IPS DF 19.7 (cell line): ENCODE measurements around the gene EML6.
"Not testable (repeated sequence)": the region's sequence is repeated elsewhere in the genome, so short reads cannot be mapped to it uniquely, and the experiment has no call there.

Source experiments
- DNase-seq: peaks from one replicate; pipeline ENCODE4 v3.0.0-alpha.2; 2013; ENCODE audit warnings: low read depth, low spot score

The EML6 gene

DNA sequence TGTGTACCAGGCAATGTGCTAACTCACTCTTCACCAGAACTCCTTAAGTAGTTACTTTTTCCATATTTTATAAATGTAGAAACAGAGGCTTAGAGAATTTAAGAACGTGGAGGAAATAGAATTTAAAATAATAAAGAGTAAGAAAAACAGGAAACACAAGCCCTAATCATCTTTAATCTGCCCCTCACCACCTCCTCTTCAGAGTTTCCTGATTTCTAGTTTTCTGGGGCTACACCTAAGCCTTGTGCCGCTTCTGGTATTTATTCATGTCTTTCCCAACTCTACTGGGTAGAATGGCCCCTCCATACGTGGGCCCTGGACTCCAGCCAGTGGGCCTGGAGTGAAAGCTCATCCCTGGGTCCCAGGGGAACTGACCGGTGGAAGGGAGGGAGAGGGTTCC lies 241.4 kb downstream of the EML6 start:
- no peak for DNase-seq

DNA sequence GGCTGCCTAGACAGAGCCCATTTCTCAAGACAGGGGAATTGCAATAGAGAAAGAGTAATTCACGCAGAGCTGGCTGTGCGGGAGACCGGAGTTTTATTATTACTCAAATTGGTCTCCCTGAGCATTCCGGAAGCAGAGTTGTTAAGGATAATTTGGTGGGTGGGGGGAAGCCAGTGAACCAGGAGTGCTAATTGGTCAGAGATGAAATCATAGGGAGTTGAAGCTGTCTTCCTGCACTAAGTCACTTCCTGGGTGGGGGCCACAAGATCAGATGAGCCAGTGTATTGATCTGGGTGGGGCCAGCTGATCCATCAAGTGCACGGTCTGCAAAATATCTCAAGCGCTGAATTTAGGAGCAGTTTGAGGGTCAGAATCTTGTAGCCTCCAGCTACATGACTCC lies 242.0 kb downstream of the EML6 start:
- DNase-seq = no peak

DNA sequence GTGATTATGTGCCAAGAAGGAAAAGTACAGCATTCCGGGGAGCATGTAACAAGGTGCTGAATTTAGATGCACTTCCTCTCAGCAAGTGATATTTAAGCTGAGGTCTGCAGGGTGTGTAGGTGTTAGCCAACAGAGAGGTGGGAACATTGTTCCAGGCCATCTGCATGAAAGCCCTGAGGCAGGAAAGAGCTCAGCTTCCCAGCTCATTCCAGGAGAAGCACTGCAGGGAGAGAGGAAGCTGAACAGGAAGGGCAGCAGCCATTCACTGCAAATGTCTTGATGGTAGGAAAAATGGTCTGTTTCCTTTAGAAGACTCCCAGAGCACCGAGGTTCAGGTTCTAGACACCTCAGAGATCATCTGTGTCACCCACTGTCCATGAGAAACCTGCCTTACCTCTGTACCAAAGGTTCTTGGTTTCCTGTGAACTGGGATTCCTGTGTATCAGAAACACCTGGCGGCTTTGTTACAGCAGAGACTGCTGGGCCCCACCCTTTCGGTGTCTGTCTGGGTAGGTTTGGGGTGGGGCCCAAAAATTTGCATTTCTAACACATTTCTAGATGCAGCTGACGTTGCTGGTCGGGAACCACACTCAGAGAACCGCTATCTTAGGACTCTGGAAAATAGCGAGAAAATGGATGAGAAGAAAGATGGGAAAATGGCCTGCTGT lies 242.8 kb downstream of the EML6 start:
- DNase-seq = no peak

DNA sequence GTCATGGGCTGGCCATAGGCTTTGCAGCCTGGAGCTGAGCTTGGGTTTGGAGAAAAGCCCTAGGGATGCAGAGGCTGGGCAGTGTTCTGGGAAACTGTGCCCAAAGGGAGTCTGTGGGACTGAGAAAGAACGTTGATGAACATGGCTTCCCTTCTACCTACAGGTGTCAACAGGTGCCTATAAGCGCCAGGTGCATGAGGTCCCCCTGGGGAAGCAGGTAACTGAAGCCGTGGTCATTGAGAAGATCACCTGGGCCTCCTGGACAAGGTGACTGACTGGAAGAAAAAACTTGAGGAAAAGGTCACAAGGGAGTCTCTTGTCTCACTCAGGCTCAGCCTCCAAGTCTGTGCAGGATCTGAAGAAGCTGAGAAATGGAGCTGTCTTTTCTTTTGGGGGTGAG lies 243.4 kb downstream of the EML6 start:
- no peak for DNase-seq

DNA sequence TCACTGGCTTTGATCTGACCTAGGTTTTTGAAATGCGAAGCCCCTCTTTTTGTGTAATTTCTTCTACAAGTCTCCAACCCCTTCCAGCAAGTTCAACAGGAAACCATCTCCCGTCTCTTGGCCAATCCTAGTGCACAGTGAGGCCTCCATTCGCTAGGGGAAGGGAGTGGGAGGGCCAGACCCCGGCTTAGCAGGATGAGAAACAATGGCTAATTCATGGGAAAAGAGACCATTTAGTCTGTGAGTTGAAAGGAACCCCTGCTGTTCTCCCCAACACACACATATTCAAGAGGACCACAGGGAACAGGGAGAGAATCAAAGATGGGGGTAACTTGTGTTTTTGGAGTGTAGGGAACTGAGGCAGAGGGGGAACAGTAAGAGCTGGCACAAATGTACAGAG lies 243.8 kb downstream of the EML6 start:
- DNase-seq = no peak

DNA sequence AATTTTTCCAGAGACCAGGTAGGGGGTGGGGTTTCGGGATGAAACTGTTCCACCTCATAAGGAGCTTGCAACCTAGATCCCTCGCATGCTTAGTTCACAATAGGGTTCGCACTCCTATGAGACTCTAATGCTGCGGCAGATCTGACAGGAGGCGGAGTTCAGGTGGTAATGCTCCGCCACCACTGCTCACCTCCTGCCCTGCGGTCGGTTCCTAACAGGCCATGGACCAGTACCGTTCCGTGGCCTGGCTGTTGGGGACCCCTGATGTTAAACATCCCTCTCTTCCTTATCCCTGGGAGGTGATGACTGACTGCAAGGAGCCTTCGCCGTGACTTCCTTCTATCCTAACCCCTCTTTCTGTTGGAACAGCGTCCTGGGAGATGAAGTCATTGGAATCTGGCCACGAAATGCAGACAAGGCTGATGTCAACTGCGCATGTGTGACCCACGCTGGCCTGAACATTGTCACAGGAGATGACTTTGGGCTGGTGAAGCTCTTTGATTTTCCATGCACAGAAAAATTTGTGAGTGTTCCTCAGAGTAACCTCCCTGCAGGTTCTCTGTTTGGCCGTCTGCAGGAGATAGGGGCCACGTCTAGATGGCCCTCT lies 244.4 kb downstream of the EML6 start:
- DNase-seq = no peak

DNA sequence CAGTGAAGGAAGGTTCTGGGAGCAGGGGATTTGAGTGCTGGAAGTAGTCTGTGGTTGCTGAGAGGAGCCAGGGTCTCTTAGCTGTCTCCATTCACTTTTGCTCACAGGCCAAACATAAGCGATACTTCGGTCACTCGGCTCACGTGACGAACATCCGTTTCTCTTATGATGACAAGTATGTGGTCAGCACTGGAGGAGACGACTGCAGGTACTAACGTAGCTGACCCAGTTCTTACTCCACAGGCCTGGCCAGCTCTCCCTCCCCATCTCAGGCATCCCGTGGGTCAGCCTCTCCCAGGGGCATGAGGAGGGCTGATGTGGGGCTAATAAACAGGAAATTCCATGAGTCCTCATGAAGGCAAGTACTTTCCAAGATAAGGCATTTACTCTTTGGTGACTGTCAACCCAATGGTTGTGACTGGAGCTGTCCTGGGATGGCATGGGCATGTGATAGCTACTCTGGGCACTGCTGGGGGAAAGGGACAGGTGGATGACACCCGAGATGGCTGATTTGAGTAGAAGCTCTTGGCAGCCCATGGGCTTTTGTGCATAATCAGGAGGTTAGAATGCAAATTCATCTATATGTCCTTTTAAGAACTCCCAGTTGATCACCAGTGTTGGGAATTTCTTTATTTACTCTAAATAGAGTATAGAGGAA lies 245.2 kb downstream of the EML6 start:
- no peak for DNase-seq

DNA sequence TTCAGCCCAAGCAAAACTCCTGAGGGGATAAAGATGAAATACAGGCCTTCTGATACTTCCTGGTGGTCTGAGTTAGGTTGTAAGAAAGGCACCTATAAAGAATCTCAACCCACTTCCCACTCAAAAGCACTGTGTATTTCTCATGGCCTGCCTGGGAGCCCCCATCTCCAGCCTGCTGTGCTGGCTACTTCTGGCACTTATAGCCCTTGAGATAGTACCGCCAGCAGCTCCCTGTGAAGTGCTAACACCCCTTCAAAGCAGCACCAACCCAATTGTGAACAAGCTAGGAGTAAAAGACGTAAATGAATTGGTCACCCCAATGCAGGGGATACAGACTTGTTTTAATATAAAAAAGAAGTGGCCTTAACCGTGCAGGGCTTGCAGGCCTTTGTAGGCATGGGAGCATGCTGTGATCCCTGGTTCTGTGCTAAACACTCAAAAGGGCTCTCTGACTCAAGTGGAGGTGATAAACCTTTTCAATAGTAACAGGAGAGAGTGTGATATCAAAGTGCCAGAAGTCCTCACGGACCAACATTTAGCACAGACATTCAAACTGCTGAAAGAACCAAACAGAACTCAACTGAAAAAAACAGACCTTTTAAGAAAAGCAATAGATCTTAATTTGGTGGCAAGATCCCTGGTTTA lies 246.0 kb downstream of the EML6 start:
- no peak for DNase-seq

DNA sequence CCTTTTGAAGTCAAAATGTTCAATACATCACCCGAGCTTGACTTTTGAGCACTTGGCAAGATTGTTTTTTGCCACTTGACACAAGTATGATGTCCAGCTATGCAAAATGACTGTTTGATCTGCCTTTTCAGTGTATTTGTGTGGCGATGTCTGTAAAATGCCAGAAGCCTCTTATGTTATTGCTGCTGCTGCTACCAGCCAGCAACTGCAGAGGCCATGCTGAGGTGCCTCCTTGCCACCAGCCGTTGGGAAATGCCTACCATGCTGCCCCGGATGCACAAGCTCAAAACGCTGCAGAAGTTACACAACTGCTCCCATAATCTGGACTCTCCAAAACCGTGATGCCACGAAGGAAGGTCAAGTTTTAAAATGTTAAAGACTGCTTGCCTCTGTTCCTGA lies 246.5 kb downstream of the EML6 start:
- DNase-seq = no peak

DNA sequence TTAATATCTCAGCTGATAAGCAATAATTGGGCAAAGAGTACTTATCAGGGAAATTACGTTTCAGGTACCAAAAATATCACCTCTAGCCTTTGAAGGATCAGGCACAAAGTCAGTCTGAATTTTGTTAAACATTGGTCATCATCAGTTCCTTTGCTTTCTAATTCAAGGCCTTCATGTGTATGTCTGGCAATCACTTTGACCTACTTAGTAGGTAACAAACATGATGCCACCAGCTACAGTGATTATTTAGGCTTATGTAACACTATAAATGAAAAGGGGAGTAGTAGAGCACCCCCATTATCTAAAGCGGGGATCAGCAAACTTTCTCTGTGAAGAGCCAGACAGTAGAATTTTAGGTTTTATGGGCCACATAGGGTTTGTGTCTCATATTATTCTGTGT lies 251.7 kb downstream of the EML6 start:
- DNase-seq = no peak

DNA sequence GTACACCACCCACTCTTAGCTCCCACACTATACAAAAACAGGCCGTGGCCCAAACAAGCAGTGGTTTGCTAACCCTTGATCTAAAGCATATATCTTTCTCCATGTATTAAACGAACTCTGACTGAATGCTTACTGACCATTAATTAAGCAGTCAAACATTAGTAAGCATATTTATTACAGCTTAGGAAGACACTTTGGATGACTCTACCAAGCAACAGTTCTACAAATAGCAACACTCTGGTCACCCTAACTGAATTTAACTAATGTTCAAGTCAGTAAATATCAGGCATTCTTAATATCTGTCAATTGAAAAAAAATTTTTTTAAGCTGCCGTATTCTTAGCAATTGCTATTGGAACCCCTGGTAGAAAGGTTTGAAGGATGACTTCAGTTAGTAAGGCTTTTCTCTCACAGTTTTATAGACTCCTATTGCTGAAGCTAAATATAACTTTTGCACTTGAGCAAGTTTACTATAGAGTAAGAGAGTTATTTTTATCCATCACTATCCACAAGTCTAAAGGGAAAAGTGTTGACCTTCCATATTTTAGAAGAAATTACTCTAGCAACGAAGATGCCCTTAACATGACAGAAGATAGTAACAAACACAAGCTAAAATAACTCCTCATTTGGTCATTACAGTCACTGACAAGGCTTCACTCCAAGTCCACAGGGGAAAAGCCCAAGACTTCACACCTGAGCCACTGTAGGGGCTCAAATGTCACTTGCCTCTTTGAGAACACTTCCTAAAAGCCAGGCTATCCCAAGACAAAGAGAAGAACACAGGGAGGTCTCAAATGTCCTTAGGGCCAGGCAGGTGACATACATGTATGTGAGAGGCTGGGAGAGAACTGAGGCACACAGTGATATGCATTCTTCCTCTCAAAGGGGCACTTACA lies 252.4 kb downstream of the EML6 start:
- DNase-seq = no peak

DNA sequence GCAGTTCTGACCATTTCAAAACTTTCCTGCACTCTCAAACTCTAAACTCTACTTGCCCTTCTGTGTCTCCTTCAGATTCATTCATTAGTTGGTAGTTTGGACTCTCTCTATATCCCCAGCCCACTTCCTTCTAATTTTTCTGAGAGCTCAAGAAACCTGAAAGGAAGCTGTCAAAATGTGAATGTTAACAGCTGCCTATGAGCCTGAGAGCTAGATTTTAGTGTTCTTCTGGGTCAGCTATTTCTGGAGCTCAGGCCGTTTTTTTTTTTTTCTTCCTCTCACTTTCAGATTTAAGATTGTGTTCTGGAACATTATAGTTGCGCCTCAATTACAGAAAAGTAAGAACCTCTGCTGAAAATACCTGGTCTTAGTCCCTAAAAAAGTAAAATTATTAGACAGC lies 253.7 kb downstream of the EML6 start:
- DNase-seq = no peak

DNA sequence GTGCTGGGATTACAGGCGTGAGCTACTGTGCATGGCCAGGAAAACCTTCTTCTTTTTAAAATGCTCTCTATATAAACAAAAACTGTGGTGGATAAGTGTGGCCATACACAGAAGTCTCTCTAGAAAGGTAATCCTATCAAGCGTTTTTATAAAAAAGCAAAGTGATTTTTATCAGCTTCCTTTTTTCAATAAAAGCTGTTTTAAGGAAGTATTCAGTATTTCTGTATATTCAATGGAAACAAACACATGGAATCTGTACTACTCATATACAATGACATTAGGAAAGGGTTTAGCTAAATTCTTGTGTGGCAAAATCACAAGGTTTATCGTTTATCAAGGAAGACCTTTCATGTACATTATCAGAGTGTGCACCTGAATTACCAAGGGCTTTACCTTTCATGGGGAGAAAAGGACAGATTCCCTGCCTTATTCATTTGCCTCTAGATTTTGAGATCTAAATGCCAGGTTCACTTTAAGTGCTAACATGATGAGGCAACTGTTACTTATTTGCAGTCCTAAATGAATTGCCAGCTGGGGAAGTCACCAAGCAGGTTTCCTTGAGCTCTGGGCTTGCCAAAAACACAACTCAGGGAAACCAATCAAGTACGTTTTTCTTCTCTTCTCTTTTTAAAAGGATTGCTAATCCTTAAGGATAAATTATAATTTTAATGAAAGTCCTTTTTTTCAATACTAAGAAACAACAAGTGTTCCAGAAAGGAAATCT lies 256.0 kb downstream of the EML6 start:
- DNase-seq = no peak

DNA sequence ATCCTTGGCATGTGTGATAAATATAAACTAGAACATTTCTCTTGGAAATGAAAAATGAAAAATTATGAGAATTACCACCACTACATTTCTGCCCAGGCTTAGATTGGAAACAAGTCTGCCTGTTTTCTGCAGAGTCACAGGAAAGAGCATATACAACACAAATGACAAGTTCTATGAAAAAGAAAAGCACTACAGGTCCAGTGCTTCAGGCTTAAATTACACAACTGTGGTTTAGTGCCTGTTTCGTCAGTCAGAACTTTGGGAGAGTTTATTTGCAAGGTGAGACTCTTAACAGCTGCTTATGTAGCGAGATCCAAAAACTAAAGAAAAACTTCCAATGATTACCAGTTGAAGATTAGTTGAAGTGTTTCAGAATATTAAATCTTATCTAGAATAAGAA lies 257.9 kb downstream of the EML6 start:
- no peak for DNase-seq

DNA sequence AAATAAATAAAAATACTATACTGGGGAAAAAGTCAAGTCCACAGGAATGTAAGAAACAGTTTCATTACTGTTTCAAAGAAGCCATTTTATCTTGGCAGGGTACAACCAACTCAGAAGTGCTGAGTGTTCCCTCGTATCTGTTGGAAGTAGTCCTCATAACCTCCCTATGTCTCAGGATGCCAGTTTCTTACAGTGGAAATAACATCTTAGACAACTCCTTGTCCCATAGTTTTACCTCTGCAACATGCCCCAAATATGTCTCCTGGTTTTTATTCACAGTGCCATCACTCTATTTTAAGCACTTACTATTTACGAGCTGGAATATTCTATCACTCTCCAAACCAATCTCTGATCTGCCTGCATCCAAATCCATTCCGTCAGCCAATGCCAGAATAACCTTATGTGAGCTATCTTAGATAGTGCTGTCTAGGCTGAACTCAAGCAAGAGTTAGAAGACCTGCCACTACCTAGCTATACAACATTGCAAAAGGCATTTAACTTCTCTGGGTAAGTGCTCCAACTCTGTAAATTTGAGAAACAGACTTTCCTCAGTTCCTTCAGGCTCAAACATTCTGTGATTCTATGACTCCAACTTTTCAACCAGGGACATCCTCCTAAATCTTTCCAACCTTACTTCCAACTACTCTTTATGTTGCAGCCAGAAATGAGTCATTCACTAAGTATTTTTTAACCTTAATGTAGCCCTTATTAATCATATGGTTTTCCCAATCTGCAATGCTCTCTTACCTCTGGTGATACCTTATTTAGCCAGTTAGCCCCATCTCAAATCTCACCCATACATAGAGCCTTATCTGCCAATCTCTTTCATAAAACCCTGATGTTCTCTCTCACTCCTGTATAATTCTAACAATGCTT lies 260.1 kb downstream of the EML6 start:
- no peak for DNase-seq

DNA sequence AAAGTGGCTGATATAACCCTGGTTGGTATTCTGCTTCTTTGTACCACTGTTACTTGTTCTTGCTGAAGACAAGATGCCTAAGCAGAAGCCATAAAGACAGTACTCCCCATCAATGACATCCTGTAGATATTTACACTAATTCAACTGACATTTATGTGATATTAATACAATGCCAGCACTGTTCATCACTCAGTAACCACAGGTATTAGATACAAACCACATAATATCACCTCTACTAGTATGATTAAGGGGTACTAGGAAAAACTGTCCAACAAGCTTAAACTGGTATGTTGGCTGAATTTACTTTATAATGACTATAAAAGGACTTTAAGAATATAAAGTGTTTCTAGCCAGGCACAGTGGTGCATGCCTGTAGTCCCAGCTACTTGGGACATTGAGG lies 261.0 kb downstream of the EML6 start:
- DNase-seq = no peak

DNA sequence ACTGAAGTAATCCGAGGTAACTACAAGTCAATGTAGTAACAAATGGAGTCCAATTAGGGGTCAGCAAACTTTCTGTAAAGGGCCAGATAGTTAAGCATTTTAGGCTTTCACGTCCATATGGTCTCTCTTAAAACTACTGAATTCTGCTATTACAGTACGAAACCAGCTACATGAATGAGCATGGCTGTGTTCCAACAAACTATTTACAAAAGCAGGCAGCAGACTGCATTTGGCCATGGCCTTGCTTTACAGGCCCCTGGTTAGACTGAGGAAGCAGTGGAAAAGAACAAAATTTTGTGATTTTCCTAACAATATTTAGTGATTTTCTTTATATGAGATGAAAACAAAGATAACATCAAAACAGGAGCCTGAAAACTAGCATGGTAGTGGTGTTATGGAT lies 262.8 kb downstream of the EML6 start:
- no peak for DNase-seq

DNA sequence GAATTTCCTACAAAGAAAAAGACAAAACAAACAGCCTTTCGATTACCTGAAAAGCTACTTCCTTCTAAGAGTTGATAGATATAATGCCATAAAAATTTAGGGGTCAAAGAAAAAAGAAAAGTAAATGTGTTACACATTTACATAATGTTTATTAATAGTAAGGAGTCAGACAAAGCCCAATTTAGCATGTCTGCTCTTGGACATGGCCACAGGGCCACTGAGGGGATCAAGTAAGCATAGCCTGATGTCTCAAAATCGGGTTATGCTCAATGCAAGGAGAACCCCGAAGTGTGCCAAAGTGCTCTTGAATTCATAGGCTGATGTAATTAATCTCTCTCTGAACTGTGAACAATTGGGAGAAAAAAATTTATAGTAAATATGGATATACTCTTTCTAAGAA lies 265.1 kb downstream of the EML6 start:
- DNase-seq = no peak

DNA sequence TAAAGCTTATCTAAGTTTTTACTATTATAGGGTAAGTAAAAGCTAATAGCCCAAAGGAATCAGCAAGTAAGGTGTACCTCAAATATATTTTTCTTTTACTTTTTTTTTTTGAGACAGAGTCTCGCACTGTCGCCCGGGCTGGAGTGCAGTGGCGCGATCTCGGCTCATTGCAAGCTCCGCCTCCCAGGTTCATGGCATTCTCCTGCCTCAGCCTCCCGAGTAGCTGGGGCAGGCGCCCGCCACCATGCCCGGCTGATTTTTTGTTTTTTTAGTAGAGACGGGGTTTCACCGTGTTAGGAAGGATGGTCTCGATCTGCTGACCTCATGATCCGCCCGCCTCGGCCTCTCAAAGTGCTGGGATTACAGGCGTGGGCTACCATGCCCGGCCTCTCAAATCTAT lies 267.2 kb downstream of the EML6 start:
- DNase-seq = not testable (repeated sequence)

DNA sequence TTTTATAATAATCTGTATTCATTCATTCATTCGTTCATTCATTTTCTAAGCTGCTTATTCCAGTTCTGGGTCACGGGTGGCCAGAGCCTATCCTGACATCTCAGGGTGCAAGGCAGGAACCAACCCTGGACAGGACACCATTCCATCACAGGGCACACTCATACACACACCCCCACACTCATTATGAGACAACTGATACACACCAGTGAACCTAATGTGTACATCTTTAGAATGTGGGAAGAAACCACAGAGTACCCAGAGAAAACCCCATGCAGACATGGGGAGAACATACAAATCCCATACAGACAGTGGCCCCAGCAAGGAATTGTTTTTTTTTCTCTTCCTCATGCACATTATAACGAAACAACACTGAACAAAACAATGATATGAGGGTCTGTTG lies 272.1 kb downstream of the EML6 start:
- DNase-seq = no peak
